OCI-LY1 (cell line): ENCODE data around the gene SNRNP48.

Source experiments
- H2AFZ ChIP-seq: fragments of 200-600 bp; sonication (generic), shearing (Covaris generic); 2 replicates; pipeline ENCODE4 v1.6.0; 2014; ENCODE audit warnings: antibody characterized with exemption, mild to moderate bottlenecking, low read length
- H3F3A ChIP-seq: fragments of 200-600 bp; sonication (generic), shearing (Covaris generic); 2 replicates; pipeline ENCODE4 v1.6.0; 2014; ENCODE audit warnings: mild to moderate bottlenecking, antibody characterized with exemption, low read length, moderate library complexity; ENCODE audit not compliant: insufficient read depth
- H3K27ac ChIP-seq: fragments of 200-600 bp; sonication (generic); 2 replicates; pipeline ENCODE4 v1.5.1; 2014; ENCODE audit warnings: low read length, mixed run types, mild to moderate bottlenecking, low read depth; ENCODE audit not compliant: poor library complexity, severe bottlenecking
- H3K27me3 ChIP-seq: fragments of 200-600 bp; sonication (generic); 2 replicates; pipeline ENCODE4 v1.6.0; 2014; ENCODE audit warnings: antibody characterized with exemption, mild to moderate bottlenecking, low read length, moderate library complexity; ENCODE audit not compliant: insufficient read depth
- H3K36me3 ChIP-seq: fragments of 200-600 bp; sonication (generic); 2 replicates; pipeline ENCODE4 v1.6.1; 2014; ENCODE audit warnings: mild to moderate bottlenecking, antibody characterized with exemption, low read length, moderate library complexity, mixed read lengths; ENCODE audit not compliant: insufficient read depth
- H3K4me1 ChIP-seq: fragments of 200-600 bp; sonication (generic); 2 replicates; pipeline ENCODE4 v1.5.1; 2014; ENCODE audit warnings: mild to moderate bottlenecking, low read length, moderate library complexity; ENCODE audit not compliant: insufficient read depth, severe bottlenecking
- H3K4me2 ChIP-seq: fragments of 200-600 bp; sonication (generic), shearing (Covaris generic); 2 replicates; pipeline ENCODE4 v1.6.1; 2014; ENCODE audit warnings: low read length
- H3K4me3 ChIP-seq: fragments of 200-600 bp; sonication (generic); 2 replicates; pipeline ENCODE4 v1.5.1; 2014; ENCODE audit warnings: low read length, low read depth, mild to moderate bottlenecking, mixed read lengths; ENCODE audit not compliant: poor library complexity, severe bottlenecking
- H3K79me2 ChIP-seq: fragments of 200-600 bp; shearing (Covaris generic); 2 replicates; pipeline ENCODE4 v1.6.1; 2016; ENCODE audit warnings: mixed run types, low read length, mixed read lengths; ENCODE audit not compliant: insufficient read depth
- H3K9ac ChIP-seq: fragments of 200-600 bp; sonication (generic), shearing (Covaris generic); 2 replicates; pipeline ENCODE4 v1.6.1; 2014; ENCODE audit warnings: mild to moderate bottlenecking, low read length, mixed read lengths
- H3K9me2 ChIP-seq: fragments of 200-600 bp; sonication (generic), shearing (Covaris generic); 2 replicates; pipeline ENCODE4 v1.6.1; 2014; ENCODE audit warnings: low read depth, mild to moderate bottlenecking, low read length, mixed read lengths
- H3K9me3 ChIP-seq: fragments of 200-600 bp; shearing (Covaris generic); 2 replicates; pipeline ENCODE4 v1.6.1; 2014; ENCODE audit warnings: low read length, mixed read lengths
- H4K20me1 ChIP-seq: fragments of 200-600 bp; sonication (generic), shearing (Covaris generic); 2 replicates; pipeline ENCODE4 v1.6.0; 2016; ENCODE audit warnings: mild to moderate bottlenecking, low read length; ENCODE audit not compliant: insufficient read depth
- CTCF ChIP-seq: fragments of 200-600 bp; sonication (generic), shearing (Covaris generic); IDR thresholded peaks from 2 replicates; pipeline ENCODE4 v1.5.1; 2017; ENCODE audit warnings: mild to moderate bottlenecking, antibody characterized with exemption, low read length, moderate library complexity, mixed read lengths
- EZH2 ChIP-seq: fragments of 200-600 bp; sonication (generic), shearing (Covaris generic); IDR thresholded peaks from 2 replicates; pipeline ENCODE4 v1.8.0; 2017; ENCODE audit warnings: borderline replicate concordance, mixed run types, mild to moderate bottlenecking, antibody characterized with exemption, low read length, moderate library complexity, mixed read lengths

Gene SNRNP48

GRCh38 chr6:7568021-7568420, 22.0 kb upstream of the SNRNP48 start:
- Histone ChIP-seq H3K36me3 (no peaks in the 10 kb centered on the region), H3K9me2 (no peaks in the 10 kb centered on the region)

GRCh38 chr6:7569082-7569481, 20.9 kb upstream of the SNRNP48 start:
- H3K9me3 ChIP-seq: no peaks in the 10 kb centered on the region
- H3K79me2 ChIP-seq: no peaks in the 10 kb centered on the region
- H3F3A ChIP-seq: no peaks in the 10 kb centered on the region
- no peaks in the 10 kb centered on the region for H3K36me3 ChIP-seq
- no peak overlapping the region for H2AFZ ChIP-seq
- no peaks in the 10 kb centered on the region for H3K4me1 ChIP-seq
- H3K4me2 ChIP-seq: no peak overlapping the region
- no peak for TF ChIP-seq EZH2
- no peak for TF ChIP-seq CTCF
- no peaks in the 10 kb centered on the region for H3K9me2 ChIP-seq
- H3K4me3 ChIP-seq: no peak overlapping the region
- H3K27ac ChIP-seq: no peak overlapping the region
- no peaks in the 10 kb centered on the region for H4K20me1 ChIP-seq
- H3K9ac ChIP-seq: no peak overlapping the region
- peaks cover 3% of the 10 kb centered on the region; the same call in 1 of the 2 replicates for H3K27me3 ChIP-seq

More at GRCh38 chr6:7568021-7568420, 22.0 kb upstream of the SNRNP48 start:
- H3K27ac ChIP-seq: no peak overlapping the region
- H3F3A ChIP-seq: no peaks in the 10 kb centered on the region
- no peak overlapping the region for H3K4me3 ChIP-seq
- TF ChIP-seq CTCF (no peak), EZH2 (no peak)
- H3K9ac ChIP-seq: no peak overlapping the region
- no peaks in the 10 kb centered on the region for H3K79me2 ChIP-seq
- H3K4me1 ChIP-seq: no peaks in the 10 kb centered on the region
- no peak overlapping the region for H3K4me2 ChIP-seq
- H3K27me3 ChIP-seq: peaks cover 3% of the 10 kb centered on the region; the same call in 1 of the 2 replicates
- no peaks in the 10 kb centered on the region for H4K20me1 ChIP-seq
- no peaks in the 10 kb centered on the region for H3K9me3 ChIP-seq
- no peak overlapping the region for H2AFZ ChIP-seq

DNA sequence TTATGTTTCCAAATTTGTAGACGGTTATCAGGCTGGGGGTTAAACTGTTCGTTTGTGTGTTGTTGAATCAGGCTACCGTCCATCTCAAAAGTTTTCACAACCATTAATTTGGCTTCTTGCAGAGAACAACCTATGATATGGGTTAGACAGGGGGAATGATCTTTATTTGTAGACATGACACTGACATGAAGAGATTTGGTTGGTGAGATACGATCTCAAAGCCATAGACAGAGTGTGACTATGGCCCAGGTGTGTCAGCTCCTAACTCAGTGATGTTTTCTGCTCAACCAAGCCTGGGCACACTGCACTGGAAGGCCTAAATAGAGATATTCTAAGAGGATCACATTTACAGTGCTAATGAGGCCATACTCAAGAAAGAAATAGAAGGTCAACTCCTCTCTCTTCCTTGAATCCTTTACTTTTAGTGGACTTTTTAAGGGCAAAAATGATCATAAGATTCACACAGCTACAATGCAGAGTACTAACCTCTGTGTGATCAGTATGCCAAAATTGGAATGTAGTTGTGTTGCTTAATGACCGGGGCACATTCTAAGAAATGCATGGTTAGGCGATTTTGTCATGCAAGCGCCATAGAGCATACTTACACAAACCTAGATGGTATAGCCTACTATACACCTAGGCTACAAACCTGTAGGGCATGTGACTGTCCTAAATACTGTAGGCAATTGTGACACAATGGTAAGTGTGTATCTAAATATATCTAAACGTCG, 17.6 kb upstream of the SNRNP48 start:
- Histone ChIP-seq H3K27ac (no peak overlapping the region), H3K4me3 (no peak overlapping the region), H2AFZ (no peak overlapping the region), H3K4me2 (no peak overlapping the region), H3K9ac (no peak overlapping the region), H3F3A (no peaks in the 10 kb centered on the region), H3K9me2 (no peaks in the 10 kb centered on the region), H4K20me1 (no peaks in the 10 kb centered on the region), H3K36me3 (no peaks in the 10 kb centered on the region), H3K4me1 (no peaks in the 10 kb centered on the region), H3K9me3 (no peaks in the 10 kb centered on the region), H3K79me2 (no peaks in the 10 kb centered on the region), H3K27me3 (no peaks in the 10 kb centered on the region)
- no peak for TF ChIP-seq CTCF
